Astrocyte (in vitro differentiated cells and primary cell): ENCODE results near the gene ACACA. TPM values are rescaled to one million over a fixed set of nuclear protein-coding genes. Genes with fewer than 3 reads are reported as not detected.
A peak's percentile ranks its signal among the peaks of the same experiment; 100 is the strongest.

Experiments used
- DNase-seq: peaks from one replicate; pipeline ENCODE4 v3.0.0-alpha.2; 2010; ENCODE audit warnings: low read depth
- FAIRE-seq: peaks from 2 replicates; lab custom pipeline; 2011; peaks lifted over from hg19 to GRCh38; lab: Jason Lieb, UNC
- H2AFZ ChIP-seq: 2 replicates; pipeline ENCODE4 v1.6.0; 2012; ENCODE audit warnings: low read depth, low read length, inconsistent platforms
- H3K27ac ChIP-seq: 2 replicates; pipeline ENCODE4 v1.5.1; 2011; ENCODE audit warnings: low read depth, low read length, inconsistent platforms
- H3K27me3 ChIP-seq: 2 replicates; pipeline ENCODE4 v1.6.0; 2011; ENCODE audit warnings: low read length, inconsistent platforms; ENCODE audit not compliant: insufficient read depth
- H3K36me3 ChIP-seq: 2 replicates; pipeline ENCODE4 v1.5.1; 2011; ENCODE audit warnings: low read length, inconsistent platforms; ENCODE audit not compliant: insufficient read depth
- H3K4me1 ChIP-seq: 2 replicates; pipeline ENCODE4 v1.5.1; 2011; ENCODE audit warnings: low read length, inconsistent platforms; ENCODE audit not compliant: insufficient read depth
- H3K4me2 ChIP-seq: 2 replicates; pipeline ENCODE4 v1.6.0; 2012; ENCODE audit warnings: low read length, inconsistent platforms
- H3K4me3 ChIP-seq: 2 replicates; pipeline ENCODE4 v1.5.1; 2011; ENCODE audit warnings: low read depth, mild to moderate bottlenecking, low read length, inconsistent platforms; ENCODE audit not compliant: insufficient read depth
- H3K79me2 ChIP-seq: 2 replicates; pipeline ENCODE4 v1.6.0; 2012; ENCODE audit warnings: mild to moderate bottlenecking, low read length, inconsistent platforms; ENCODE audit not compliant: insufficient read depth
- H3K9ac ChIP-seq: 2 replicates; pipeline ENCODE4 v1.6.0; 2012; ENCODE audit warnings: mild to moderate bottlenecking, low read length, inconsistent platforms
- H3K9me3 ChIP-seq: 2 replicates; pipeline ENCODE4 v1.5.1; 2012; ENCODE audit warnings: low read depth, mild to moderate bottlenecking, low read length, inconsistent platforms; ENCODE audit not compliant: insufficient read depth
- H4K20me1 ChIP-seq: 2 replicates; pipeline ENCODE4 v1.6.0; 2012; ENCODE audit warnings: low read length, inconsistent platforms; ENCODE audit not compliant: insufficient read depth
- H3K27ac Mint-ChIP-seq: one replicate; pipeline ENCODE4 v1.8.0; 2021; ENCODE audit warnings: mild to moderate bottlenecking, mixed read lengths; ENCODE audit not compliant: unreplicated experiment
- H3K27me3 Mint-ChIP-seq: one replicate; pipeline ENCODE4 v1.8.0; 2021; ENCODE audit warnings: low read depth, mixed read lengths; ENCODE audit not compliant: unreplicated experiment
- H3K36me3 Mint-ChIP-seq: one replicate; pipeline ENCODE4 v1.8.0; 2021; ENCODE audit warnings: low read depth, mixed read lengths; ENCODE audit not compliant: unreplicated experiment
- H3K4me1 Mint-ChIP-seq: one replicate; pipeline ENCODE4 v1.8.0; 2021; ENCODE audit warnings: low read depth, mixed read lengths; ENCODE audit not compliant: unreplicated experiment
- H3K4me3 Mint-ChIP-seq: one replicate; pipeline ENCODE4 v1.8.0; 2021; ENCODE audit warnings: mild to moderate bottlenecking, moderate library complexity, mixed read lengths; ENCODE audit not compliant: unreplicated experiment
- H3K9me3 Mint-ChIP-seq: one replicate; pipeline ENCODE4 v1.8.0; 2021; ENCODE audit warnings: mild to moderate bottlenecking, mixed read lengths; ENCODE audit not compliant: unreplicated experiment
- EZH2 ChIP-seq: IDR thresholded peaks from 2 replicates; pipeline ENCODE4 v1.6.1; 2012; ENCODE audit warnings: mild to moderate bottlenecking, low read length, inconsistent platforms; ENCODE audit not compliant: insufficient read depth
- total RNA-seq: library from RNA; stranded (reverse); gene quantifications from 2 replicates; pipeline ENCODE4 v1.2.1, GENCODE V29; 2021
- TF ChIP-seq, protein P1 (sequence below): IDR thresholded peaks from 2 replicates; pipeline ENCODE4 v1.5.1; 2011; ENCODE audit warnings: low read depth, mild to moderate bottlenecking, inconsistent platforms, low read length, moderate library complexity; ENCODE audit not compliant: insufficient read depth

The ACACA gene
- total RNA-seq, 1 donor from 2014 or later = 88.3 TPM

DNA sequence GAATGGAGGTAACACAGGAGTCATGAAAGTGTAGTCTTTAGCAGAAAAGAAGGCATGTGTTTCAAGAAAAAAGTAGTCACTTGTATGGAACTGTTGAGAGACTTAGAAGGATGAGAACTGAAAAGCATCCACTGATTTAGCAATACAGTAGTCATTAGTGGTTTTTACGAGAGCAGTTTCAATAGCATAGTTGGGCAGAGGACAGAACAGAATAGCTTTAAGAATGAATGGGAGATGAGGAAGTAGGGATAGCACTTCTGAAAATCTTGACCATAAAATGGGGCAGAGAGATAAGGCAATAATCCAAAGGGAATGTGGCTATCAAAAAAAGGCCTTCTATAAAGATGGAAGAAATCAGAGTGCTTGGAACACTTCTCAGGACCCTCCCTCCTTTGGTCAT lies 95.7 kb downstream of the ACACA start:
- Histone ChIP-seq H3K4me1 (no peaks in the 10 kb centered on the region), H3K27ac (no peak overlapping the region)

DNA sequence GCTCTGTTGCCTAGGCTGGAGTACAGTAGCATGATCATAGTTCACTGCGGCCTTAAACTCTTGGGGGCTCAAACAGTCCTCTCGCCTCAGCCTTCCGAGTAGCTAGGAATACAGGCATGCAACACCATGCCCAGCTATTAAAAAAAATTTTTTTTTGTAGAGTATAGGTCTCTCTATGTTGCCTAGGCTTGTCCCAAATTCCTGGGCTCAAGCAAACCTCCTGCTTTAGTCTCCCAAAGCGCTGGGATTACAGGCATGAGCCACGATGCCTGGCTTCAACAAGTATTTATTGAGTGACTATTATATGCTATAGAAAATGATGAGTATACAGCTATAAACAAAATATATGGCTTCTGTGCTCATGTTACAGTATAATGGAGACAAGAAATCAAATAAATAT lies 97.6 kb downstream of the ACACA start:
- Histone ChIP-seq H3K4me3 (no peak overlapping the region), H3K79me2 (peaks cover 13% of the 10 kb centered on the region), H2AFZ (no peak overlapping the region), H3K9me3 (no peaks in the 10 kb centered on the region), H4K20me1 (peaks cover 39% of the 10 kb centered on the region), H3K36me3 (no peaks in the 10 kb centered on the region), H3K27me3 (no peaks in the 10 kb centered on the region), H3K4me1 (no peaks in the 10 kb centered on the region), H3K9ac (no peak overlapping the region), H3K4me2 (no peak overlapping the region), H3K27ac (no peak overlapping the region)
- Mint-ChIP-seq H3K4me1 (peaks cover 17% of the 10 kb centered on the region), H3K4me3 (no peak overlapping the region), H3K27ac (no peak overlapping the region), H3K27me3 (no peaks in the 10 kb centered on the region), H3K36me3 (no peaks in the 10 kb centered on the region), H3K9me3 (no peaks in the 10 kb centered on the region)
- DNase-seq (no peak), FAIRE-seq (no peak)
- TF ChIP-seq, protein P1, sequence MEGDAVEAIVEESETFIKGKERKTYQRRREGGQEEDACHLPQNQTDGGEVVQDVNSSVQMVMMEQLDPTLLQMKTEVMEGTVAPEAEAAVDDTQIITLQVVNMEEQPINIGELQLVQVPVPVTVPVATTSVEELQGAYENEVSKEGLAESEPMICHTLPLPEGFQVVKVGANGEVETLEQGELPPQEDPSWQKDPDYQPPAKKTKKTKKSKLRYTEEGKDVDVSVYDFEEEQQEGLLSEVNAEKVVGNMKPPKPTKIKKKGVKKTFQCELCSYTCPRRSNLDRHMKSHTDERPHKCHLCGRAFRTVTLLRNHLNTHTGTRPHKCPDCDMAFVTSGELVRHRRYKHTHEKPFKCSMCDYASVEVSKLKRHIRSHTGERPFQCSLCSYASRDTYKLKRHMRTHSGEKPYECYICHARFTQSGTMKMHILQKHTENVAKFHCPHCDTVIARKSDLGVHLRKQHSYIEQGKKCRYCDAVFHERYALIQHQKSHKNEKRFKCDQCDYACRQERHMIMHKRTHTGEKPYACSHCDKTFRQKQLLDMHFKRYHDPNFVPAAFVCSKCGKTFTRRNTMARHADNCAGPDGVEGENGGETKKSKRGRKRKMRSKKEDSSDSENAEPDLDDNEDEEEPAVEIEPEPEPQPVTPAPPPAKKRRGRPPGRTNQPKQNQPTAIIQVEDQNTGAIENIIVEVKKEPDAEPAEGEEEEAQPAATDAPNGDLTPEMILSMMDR = no peak
- TF ChIP-seq EZH2 = no peak

More for the DNA sequence above, 95.7 kb downstream of the ACACA start:
- no peak overlapping the region for H3K4me3 ChIP-seq
- Mint-ChIP-seq H3K4me1 (peaks cover 9% of the 10 kb centered on the region), H3K27me3 (no peaks in the 10 kb centered on the region), H3K27ac (no peak overlapping the region), H3K9me3 (no peaks in the 10 kb centered on the region), H3K4me3 (no peak overlapping the region), H3K36me3 (peaks cover 1% of the 10 kb centered on the region)
- no peak for FAIRE-seq
- no peak overlapping the region for H2AFZ ChIP-seq
- TF ChIP-seq, protein P1 = no peak
- TF ChIP-seq EZH2 = no peak
- peak; percentile 41 for DNase-seq
- peaks cover 18% of the 10 kb centered on the region for H3K79me2 ChIP-seq
- H3K9ac ChIP-seq = no peak overlapping the region
- no peak overlapping the region for H3K4me2 ChIP-seq
- peaks cover 40% of the 10 kb centered on the region for H4K20me1 ChIP-seq
- H3K36me3 ChIP-seq = no peaks in the 10 kb centered on the region
- no peaks in the 10 kb centered on the region for H3K27me3 ChIP-seq
- no peaks in the 10 kb centered on the region for H3K9me3 ChIP-seq

DNA sequence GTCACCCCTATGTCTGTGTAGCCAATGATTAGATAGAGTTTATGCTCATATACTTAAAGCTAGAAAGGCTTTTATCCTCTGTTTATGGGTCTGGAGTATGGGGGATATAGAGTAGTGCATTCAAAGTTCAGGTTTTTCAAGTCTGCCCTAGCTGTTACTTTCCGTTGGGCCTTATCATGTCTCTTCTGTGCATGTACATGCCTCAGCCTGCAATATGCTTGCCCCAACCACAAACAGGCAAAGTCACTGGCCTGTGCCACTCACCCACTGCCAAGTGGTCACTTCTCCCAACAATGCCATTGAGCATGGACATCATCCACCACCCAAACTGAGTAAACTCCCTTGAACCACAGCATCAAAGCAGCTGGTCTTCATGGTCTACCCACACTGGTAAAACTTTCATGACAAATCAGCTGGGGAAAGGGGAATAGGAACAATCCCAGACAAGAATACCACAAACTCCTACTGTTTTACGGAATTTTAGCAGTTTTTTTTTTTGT lies 101.2 kb downstream of the ACACA start:
- no peak for DNase-seq

More for the DNA sequence above, 101.2 kb downstream of the ACACA start:
- no peaks in the 10 kb centered on the region for H3K27me3 ChIP-seq
- Mint-ChIP-seq H3K36me3 (peaks cover 2% of the 10 kb centered on the region), H3K27me3 (no peaks in the 10 kb centered on the region), H3K4me3 (no peak overlapping the region), H3K9me3 (no peaks in the 10 kb centered on the region), H3K27ac (peak overlapping the region; percentile 1), H3K4me1 (peaks cover 17% of the 10 kb centered on the region)
- FAIRE-seq = no peak
- no peaks in the 10 kb centered on the region for H3K9me3 ChIP-seq
- no peak overlapping the region for H3K4me3 ChIP-seq
- H3K4me1 ChIP-seq = peaks cover 4% of the 10 kb centered on the region
- H3K27ac ChIP-seq = no peak overlapping the region
- no peak overlapping the region for H2AFZ ChIP-seq
- H3K36me3 ChIP-seq = no peaks in the 10 kb centered on the region
- no peak overlapping the region for H3K4me2 ChIP-seq
- H4K20me1 ChIP-seq = peaks cover 36% of the 10 kb centered on the region
- H3K79me2 ChIP-seq = peaks cover 17% of the 10 kb centered on the region
- TF ChIP-seq, protein P1 = no peak
- TF ChIP-seq EZH2 = no peak
- no peak overlapping the region for H3K9ac ChIP-seq
